ENCODE measurements around the gene PLA2G4E. TPM values are rescaled to one million over a fixed set of nuclear protein-coding genes. Genes with fewer than 3 reads are reported as not detected.

PLA2G4E gene
- total RNA-seq, 1 donor from 2014 or later, result 1.0 TPM

- H3K9me3 Mint-ChIP-seq (ENCODE audit: unreplicated experiment), result no peaks in the 10 kb centered on the region
- no peak for TF ChIP-seq CTCF (IDR thresholded peaks at IDR 0.05; ENCODE audit: partially characterized antibody, unreplicated experiment)
- H3K27me3 Mint-ChIP-seq (ENCODE audit: unreplicated experiment), result no peaks in the 10 kb centered on the region
- DNase-seq, result no peak
- no peaks in the 10 kb centered on the region for H3K36me3 Mint-ChIP-seq (ENCODE audit: unreplicated experiment)
- H3K4me3 Mint-ChIP-seq (ENCODE audit: unreplicated experiment), result no peak overlapping the region
- peaks cover 1% of the 10 kb centered on the region for H3K4me1 Mint-ChIP-seq (ENCODE audit: low read depth, unreplicated experiment)
- no peak overlapping the region for H3K27ac Mint-ChIP-seq (ENCODE audit: unreplicated experiment)
Observed at GRCh38 chr15:42036112-42036905, 15.5 kb upstream of the PLA2G4E start.

GRCh38 chr15:42035435-42035761, 14.6 kb upstream of the PLA2G4E start:
- no peaks in the 10 kb centered on the region for H3K27me3 Mint-ChIP-seq (ENCODE audit: unreplicated experiment)
- H3K27ac Mint-ChIP-seq (ENCODE audit: unreplicated experiment), result no peak overlapping the region
- peaks cover 1% of the 10 kb centered on the region for H3K4me1 Mint-ChIP-seq (ENCODE audit: low read depth, unreplicated experiment)
- no peak for DNase-seq
- H3K9me3 Mint-ChIP-seq (ENCODE audit: unreplicated experiment), result peaks cover 2% of the 10 kb centered on the region
- no peak for TF ChIP-seq CTCF (IDR thresholded peaks at IDR 0.05; ENCODE audit: partially characterized antibody, unreplicated experiment)
- H3K36me3 Mint-ChIP-seq (ENCODE audit: unreplicated experiment), result no peaks in the 10 kb centered on the region
- no peak overlapping the region for H3K4me3 Mint-ChIP-seq (ENCODE audit: unreplicated experiment)

- no peak for DNase-seq
- H3K4me3 Mint-ChIP-seq (ENCODE audit: unreplicated experiment), result no peak overlapping the region
- H3K27me3 Mint-ChIP-seq (ENCODE audit: unreplicated experiment), result no peaks in the 10 kb centered on the region
- no peak for TF ChIP-seq CTCF (IDR thresholded peaks at IDR 0.05; ENCODE audit: partially characterized antibody, unreplicated experiment)
- peaks cover 1% of the 10 kb centered on the region for H3K4me1 Mint-ChIP-seq (ENCODE audit: low read depth, unreplicated experiment)
- no peaks in the 10 kb centered on the region for H3K36me3 Mint-ChIP-seq (ENCODE audit: unreplicated experiment)
- no peak overlapping the region for H3K27ac Mint-ChIP-seq (ENCODE audit: unreplicated experiment)
- peaks cover 2% of the 10 kb centered on the region for H3K9me3 Mint-ChIP-seq (ENCODE audit: unreplicated experiment)
Observed at GRCh38 chr15:42034628-42035434, 14.0 kb upstream of the PLA2G4E start.

GRCh38 chr15:42033214-42033873, 12.5 kb upstream of the PLA2G4E start:
- no peaks in the 10 kb centered on the region for H3K36me3 Mint-ChIP-seq (ENCODE audit: unreplicated experiment)
- H3K9me3 Mint-ChIP-seq (ENCODE audit: unreplicated experiment), result peaks cover 2% of the 10 kb centered on the region
- DNase-seq, result no peak
- H3K27ac Mint-ChIP-seq (ENCODE audit: unreplicated experiment), result no peak overlapping the region
- H3K4me3 Mint-ChIP-seq (ENCODE audit: unreplicated experiment), result no peak overlapping the region
- H3K4me1 Mint-ChIP-seq (ENCODE audit: low read depth, unreplicated experiment), result peaks cover 1% of the 10 kb centered on the region
- no peak for TF ChIP-seq CTCF (IDR thresholded peaks at IDR 0.05; ENCODE audit: partially characterized antibody, unreplicated experiment)
- no peaks in the 10 kb centered on the region for H3K27me3 Mint-ChIP-seq (ENCODE audit: unreplicated experiment)

All from glutamatergic neuron (in vitro differentiated cells).